HG03060 (cell line): ENCODE data around the gene RUVBL2.
"Not testable (repeated sequence)": the region's sequence is repeated elsewhere in the genome, so short reads cannot be mapped to it uniquely, and the experiment has no call there.

ENCODE experiments used
- ATAC-seq: cut with Tn5 transposase; IDR thresholded peaks from one replicate; pipeline ENCODE4 v1.9.1; 2021; ENCODE audit warnings: low read depth, moderate number of reproducible peaks; ENCODE audit not compliant: unreplicated experiment

Gene RUVBL2

DNA sequence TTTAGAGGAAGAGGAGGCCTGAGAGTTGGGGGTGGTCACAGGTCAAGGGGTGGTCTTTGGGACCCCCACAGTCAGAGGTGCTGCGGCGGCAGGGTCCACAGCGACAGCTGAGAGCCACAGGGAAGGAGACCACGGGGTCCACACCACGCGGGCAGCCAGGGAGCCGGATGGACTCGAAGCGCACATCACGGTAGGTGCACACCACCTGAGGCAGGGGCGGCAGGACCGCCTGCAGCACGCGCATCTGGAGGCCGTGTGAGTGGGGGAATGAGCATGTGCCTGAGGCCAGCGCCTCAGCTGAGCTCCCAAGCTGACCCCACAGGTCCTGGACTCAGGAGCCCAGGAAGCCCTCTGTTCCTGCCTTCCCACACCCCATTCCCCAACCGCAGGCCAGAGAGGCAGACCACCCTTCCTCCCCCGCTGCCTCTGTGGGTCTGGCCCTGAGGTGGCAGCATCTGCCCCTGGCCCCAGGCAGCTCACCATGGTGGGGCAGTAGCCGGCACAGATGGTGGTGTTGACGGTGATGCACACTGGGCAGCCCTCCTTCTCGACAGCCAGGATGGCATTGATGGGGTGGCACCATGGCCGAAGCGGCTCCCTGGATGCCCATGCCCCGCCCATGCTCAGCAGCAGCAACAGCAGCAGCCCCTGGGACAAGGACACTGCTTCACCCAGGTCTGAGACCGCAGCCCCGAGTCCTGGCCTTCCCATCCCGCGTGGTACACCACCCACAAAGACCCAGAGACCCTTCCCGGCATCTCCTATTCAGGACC, 22.6 kb downstream of the RUVBL2 start:
- no peak for ATAC-seq

DNA sequence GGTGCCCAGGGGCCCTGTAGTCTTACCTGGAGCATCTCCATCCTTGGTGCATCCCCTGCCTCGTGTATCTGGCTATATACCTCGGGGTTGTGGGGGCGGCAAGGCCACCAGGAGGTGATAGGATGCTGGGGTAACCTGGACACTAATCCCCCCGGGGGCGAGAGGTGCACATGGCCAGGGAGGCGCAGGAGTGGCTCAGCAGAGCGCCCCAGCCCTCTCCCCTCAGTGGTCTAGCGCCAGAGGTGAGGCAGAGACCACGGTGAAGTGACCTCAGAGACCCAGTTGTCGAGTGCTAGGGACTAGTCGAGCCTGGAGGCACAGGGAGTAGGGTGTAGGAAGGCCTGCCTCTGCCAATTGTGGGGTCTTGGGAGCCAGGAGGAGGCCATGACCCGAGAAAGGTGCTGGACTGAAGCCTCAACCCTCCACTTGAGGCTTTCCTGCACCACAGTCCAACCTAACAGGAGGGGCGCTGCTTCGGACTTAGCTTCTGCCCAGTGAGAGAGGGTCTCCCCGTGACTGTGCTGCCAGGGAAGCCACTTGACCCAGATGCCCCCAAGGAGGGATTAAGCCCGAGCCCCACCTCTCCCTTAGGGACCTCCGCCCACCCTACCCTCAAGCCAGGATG, 23.5 kb downstream of the RUVBL2 start, which contains the start of gene LHB:
TSS of gene LHB (minus strand) at position 51 of the 625 bp plus-strand sequence. CDS start at position 41, 10 bp downstream.
- no peak for ATAC-seq

DNA sequence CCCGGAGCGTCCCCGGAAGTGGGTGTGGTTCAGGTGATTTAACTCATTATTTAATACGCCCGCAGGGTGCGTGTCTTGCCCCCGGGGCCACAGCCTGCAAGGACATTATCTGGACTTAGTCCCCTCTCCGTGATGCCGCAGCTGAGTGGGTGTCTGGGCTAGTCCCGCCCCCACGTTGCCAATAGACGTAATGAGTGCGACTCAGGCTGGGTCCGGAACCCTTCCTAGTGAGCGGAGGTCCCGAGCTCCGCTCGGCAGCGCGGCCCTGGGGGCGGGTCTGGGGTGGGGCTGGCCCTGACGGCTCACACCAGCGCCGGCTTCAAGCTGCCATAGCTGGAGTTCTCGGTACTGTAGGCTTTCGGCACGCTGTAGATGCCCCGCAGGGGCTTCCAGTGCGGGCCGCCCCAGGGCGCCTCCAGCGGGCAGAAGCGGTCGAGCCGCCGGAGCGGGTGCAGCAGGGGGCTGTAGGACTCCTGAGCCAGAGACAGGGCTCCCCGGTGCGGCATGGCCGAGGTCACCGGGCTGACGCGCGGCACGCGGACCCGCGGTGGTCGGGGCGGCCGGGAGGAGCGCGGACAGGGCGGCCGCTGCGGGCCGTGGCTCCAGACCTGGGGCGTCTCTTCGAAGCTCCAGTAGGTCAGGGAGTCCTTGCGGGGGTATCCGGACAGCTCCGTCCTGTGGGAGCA, 24.1 kb downstream of the RUVBL2 start:
- ATAC-seq = no peak

DNA sequence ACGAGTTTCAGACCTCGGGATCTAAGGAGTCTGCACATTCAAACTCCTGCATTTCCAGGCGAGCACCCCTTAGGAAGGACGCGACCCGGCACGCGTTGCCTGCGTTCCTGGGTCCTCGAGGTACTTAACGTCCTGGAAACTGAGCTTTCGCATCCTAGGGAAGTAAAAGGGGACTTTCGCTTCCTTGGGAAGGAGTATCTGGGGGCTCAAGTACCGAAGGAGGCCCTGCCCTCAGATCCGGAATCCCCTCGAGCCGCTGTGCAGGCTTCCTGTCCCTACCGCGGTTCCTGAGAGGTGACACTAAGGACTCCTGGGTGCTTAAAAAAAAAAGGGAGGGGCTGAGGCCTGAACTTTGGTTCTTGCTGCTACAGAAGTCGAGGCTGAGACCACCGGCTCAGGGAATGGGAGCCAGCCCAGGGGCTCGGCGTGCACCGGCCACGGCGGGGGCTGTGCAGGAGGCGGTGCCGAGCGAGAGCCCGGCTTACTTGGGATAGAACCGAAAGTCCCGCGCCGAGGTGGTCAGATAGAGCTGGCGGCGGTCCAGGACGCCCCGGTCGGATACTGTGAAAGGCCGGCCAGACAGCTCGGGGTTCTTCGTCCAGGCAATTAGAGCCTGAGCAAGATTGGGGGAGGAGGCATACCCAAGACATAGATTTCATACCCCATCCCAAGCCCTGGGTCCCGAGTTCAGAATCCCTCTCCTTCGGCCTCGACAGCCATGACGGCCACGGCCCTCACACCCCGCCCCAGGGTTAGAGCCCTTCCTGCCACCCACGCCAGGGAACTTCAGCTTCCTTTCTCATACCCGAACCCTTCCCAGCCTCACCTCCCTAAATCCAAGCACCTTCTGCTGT, 24.9 kb downstream of the RUVBL2 start:
- ATAC-seq = not testable (repeated sequence)

DNA sequence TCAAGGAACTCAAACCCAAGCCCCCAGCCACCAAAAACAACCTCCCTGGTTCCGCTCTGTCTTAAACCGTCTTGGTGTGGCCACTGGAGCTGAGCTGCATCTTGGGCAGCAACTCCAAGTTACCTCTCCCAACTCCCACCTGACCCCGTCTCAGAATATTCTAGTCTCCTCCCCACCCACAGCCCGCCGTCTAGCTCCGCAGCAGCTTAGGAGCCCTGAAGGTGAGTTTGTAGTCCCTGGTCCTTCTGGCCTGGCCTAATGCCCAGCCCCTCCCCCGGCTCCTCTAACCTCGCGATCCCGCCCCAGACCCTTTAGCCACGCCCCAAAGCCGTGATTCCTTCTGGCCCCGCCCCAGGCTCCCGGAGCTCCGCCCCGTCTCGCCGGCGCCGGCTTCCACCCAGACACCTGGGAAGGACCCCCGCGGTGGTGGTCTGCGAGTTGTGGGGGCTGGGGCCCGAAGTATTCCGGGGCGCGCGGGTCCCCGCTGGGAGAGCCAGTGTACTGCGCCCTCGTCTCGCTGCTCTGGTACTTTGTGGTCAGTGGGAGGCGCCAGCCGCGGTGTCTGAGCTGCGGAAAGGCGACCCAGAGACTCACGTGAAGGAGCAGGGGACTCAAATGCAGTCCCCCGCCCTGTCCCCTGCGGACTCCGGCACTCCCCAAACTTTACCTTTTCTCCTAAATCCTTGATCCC, 25.7 kb downstream of the RUVBL2 start:
- ATAC-seq = no peak

DNA sequence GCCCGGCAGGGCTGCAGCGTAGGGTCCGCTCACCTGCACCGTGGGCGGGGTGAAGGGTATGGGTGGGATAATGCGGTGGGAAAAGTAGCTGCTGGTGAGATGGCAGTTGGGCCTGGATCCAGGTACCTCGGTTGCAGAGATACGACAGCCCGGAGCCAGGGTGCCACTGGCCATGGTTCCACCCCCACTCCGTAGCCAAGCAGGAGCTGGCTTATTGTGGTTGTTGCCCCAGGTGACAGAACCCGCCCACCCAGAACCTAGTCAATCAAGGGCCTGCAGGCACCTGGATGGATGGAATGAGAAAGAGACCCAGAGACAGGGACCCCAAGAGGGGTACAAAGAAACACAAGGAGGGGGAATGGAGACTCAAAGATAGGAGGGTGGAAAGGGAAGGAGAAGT, 26.7 kb downstream of the RUVBL2 start:
- no peak for ATAC-seq

DNA sequence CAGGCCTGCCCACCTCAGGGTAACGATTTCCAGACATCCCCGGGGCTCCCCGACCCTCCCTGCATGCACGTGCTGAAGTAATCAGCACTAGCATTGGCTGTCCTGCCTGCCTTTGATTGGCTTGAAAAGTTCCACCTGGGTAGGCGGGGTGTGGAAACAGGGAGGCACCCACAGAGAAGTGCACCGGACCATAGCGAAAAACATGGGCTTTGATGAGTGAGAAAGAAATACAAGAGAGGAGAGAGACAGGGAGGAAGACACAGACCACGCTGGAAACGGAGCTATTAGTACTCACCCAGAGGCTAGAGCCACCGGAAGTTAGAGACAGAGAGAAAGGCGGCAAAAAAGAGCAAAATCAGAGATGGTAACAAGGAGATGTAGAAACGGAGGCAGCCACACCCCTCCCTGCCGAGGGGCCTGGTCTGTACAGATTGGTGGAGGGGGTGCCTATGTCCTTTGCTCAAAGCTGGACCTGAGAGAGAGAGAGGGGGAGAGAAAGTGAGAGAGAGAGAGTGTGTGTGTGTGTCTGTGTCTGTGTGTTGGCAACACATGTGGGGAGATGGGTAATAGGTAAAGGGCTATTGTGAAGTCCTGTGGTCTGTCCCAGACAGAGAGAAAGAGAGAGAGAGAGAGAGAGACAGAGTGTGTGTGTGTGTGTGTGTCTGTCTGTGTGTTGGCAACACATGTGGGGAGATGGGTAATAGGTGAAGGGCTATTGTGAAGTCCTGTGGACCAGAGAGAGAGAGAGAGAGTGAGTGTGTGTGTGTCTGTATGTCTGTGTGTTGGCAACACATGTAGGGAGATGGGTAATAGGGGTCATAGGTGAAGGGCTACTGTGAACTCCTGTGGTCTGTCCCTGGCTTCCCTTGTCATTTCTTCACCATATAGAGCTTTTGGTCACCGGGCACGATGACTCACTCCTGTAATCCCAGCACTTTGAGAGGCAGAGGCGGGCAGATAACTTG, 27.5 kb downstream of the RUVBL2 start:
- no peak for ATAC-seq

DNA sequence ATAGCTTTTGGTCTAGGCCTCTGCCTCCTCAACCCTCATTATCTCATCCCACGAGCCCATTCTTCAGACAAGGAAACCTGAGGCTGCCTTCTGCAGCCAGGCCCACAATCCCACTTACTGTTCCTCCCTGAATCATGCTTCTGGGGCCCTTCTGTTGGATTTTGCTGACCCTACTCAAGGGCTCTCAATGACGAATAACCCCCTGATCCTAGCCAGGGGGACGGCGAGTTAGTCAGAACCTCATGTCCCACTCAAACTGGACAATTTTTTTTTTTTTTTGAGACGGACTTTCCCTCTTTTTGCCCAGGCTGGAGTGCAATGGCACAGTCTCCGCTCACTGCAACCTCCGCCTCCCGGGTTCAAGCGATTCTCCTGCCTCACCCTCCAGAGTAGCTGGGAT, 28.4 kb downstream of the RUVBL2 start:
- ATAC-seq = no peak

DNA sequence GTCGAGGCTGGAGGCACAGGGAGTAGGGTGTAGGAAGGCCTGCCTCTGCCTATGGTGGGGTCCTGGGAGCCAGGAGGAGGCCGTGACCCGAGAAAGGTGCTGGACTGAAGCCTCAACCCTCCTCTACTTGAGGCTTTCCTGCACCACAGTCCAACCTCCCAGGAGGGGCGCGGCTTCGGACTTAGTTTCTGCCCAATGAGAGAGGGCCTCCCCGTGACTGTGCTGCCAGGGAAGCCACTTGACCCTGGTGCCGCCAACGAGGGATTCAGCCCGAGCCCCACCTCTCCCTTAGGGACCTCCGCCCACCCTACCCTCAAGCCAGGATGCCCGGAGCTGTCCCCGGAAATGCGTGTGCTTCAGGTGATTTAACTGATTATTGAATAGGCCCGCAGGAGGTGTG, 30.5 kb downstream of the RUVBL2 start, which contains the start of gene CGB3:
TSS of gene CGB3 (minus strand) at position 101 of the 400 bp plus-strand sequence. CDS start 362 bp downstream, outside the sequence.
- not testable (repeated sequence) for ATAC-seq

DNA sequence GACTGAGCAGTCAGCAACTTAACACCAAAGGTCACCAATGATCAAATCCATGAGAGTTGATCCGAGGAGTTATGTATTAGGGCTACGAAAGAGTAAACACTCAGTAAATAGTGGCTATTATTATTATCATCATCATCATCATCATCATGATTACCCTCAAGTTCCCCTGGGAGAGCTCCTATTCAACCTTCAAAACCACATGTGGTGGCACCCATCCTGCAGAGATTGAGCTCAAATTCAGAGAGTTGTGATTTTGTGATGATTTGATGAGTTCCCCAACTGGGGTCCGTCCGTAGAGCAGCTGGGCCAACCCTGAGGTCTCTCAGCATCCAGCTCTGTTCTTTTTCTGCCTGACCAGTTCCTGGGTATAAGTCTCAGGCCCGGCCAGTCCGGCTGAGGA, 31.4 kb downstream of the RUVBL2 start:
- ATAC-seq = not testable (repeated sequence)

DNA sequence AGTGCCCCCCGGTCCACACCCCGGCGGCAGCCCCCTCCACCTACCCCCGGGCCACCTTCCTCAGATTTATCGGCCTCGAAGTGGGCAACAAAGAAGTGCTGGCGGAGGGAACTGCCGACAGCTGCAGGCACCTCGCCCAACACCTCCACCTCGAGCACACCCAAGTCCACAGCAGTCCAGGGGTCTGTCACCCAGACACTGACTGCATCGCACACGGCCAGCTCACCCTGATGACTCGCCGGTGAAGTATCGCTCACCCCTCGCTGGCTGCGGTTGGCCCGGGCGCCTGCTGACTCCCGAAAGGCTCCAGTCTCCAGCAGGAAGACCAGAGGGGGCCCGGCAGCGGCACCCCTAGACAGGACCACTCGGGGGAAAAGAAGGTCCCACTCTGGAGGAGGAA, 31.9 kb downstream of the RUVBL2 start:
- ATAC-seq = not testable (repeated sequence)

DNA sequence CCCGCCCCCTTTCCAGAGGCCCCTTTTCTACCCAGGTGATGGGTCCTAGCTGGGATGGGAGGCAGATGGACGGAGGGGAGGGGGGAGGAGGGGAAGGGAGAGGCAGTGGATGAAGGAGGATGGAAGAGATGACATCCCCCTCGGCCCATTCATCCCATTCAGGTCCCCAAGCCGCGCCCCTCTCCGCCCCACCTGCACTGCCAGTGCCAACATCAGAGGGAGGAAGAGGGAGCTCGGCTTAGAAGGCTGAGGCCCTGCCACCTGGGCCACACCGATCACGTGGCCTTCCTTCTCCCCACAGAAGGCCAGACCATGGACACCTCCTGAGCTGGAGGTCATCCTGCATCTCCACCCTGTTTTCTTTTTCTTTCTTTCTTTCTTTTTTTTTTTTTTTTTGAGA, 35.0 kb downstream of the RUVBL2 start:
- ATAC-seq = not testable (repeated sequence)

DNA sequence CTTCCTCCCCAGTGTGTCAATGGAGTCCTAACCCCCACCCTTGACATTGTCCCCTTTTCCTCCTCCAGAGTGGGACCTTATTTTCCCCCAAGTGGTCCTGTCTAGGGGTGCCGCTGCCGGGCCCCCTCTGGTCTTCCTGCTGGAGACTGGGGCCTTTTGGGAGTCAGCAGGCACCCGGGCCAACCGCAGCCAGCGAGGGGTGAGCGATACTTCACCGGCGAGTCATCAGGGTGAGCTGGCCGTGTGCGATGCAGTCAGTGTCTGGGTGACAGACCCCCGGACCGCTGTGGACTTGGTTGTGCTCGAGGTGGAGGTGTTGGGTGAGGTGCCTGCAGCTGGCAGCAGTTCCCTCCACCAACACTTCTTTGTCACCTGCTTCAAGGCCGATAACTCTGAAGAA, 36.1 kb downstream of the RUVBL2 start:
- ATAC-seq = not testable (repeated sequence)

DNA sequence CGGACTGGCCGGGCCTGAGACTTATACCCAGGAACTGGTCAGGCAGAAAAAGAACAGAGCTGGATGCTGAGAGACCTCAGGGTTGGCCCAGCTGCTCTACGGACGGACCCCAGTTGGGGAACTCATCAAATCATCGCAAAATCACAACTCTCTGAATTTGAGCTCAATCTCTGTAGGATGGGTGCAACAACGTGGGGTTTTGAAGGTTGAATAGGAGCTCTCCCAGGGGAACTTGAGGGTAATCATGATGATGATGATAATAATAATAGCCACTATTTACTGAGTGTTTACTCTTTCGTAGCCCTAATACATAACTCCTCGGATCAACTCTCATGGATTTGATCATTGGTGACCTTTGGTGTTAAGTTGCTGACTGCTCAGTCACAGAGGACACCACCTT, 36.6 kb downstream of the RUVBL2 start:
- not testable (repeated sequence) for ATAC-seq

DNA sequence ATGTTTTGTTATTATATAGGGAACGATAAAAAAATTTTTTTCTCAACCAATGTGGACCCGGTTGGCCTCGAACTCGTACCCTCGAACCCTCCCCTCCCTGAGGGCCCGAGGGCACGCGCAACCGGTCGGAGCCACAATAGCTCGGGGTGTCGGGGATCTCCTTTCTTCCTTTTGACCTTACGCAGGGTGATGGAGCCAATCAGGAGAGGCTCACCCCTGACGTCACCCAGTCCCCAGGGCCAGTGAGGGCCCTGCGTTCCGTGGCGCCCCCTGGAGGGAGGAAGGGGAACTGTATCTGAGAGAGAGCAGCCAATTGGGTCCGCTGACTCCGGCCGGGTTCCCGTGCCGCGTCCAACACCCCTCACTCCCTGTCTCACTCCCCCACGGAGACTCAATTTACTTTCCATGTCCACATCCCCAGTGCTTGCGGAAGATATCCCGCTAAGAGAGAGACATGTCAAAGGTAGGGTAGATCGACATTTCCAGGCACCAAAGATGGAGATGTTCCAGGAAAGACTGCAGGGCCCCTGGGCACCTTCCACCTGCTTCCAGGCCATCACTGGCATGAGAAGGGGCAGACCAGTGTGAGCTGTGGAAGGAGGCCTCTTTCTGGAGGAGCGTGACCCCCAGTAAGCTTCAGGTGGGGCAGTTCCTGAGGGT, 38.1 kb downstream of the RUVBL2 start, which contains the start of gene CGB2:
TSS of gene CGB2 (plus strand) at position 249 of the 660 bp plus-strand sequence. CDS start at position 455, 206 bp downstream.
- not testable (repeated sequence) for ATAC-seq

DNA sequence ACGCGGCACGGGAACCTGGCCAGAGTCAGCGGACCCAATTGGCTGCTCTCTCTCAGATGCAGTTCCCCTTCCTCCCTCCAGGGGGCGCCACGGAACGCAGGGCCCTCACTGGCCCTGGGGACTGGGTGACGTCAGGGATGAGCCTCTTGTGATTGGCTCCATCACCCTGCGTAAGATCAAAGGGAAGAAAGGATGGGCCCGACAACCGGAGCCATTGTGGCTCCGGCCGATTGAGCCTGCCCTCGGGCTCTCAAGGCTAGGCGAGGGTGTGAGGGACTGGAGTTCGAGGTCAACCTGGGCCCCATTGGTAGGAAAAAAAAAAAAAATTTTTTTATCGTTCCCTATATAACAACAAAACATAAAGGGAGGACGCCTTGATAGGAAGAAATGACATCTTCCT, 43.1 kb downstream of the RUVBL2 start, which contains the start of gene CGB1:
TSS of gene CGB1 (minus strand) at position 81 of the 400 bp plus-strand sequence. CDS start 184 bp downstream, outside the sequence.
- ATAC-seq = not testable (repeated sequence)

DNA sequence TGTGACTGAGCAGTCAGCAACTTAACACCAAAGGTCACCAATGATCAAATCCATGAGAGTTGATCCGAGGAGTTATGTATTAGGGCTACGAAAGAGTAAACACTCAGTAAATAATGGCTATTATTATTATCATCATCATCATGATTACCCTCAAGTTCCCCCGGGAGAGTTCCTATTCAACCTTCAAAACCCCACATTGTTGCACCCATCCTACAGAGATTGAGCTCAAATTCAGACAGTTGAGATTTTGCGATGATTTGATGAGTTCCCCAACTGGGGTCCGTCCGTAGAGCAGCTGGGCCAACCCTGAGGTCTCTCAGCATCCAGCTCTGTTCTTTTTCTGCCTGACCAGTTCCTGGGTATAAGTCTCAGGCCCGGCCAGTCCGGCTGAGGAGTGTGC, 44.4 kb downstream of the RUVBL2 start:
- ATAC-seq = not testable (repeated sequence)
